OCI-LY7 (cell line): Measurements from ENCODE around the gene MAPT. TPM values are rescaled to one million over a fixed set of nuclear protein-coding genes. Genes with fewer than 3 reads are reported as not detected.

Source experiments
- BruUV-seq: library from RNA; stranded (reverse); fragments of 400-500 nt; replicated peaks from 2 replicates; lab custom pipeline; 2021; lab: Mats Ljungman, UMichigan
- CTCF ChIA-PET: fragments of 300-600 bp; sonication (Branson Sonifier 250); formaldehyde crosslinking; loops from one replicate; lab custom pipeline; 2022; ENCODE audit warnings: antibody characterized with exemption; ENCODE audit not compliant: unreplicated experiment; lab: Charles Lee
- POLR2A ChIA-PET: fragments of 300-600 bp; sonication (Branson Sonifier 250); formaldehyde crosslinking; loops from one replicate; lab custom pipeline; 2022; ENCODE audit warnings: antibody characterized with exemption; lab: Charles Lee
- DNase-seq: peaks from one replicate; pipeline ENCODE4 v3.0.0-alpha.2; 2015; ENCODE audit warnings: low spot score
- H2AFZ ChIP-seq: fragments of 200-600 bp; sonication (generic), shearing (Covaris generic); 2 replicates; pipeline ENCODE4 v1.6.1; 2014; ENCODE audit warnings: mild to moderate bottlenecking, antibody characterized with exemption, low read length, moderate library complexity
- H3K27ac ChIP-seq: fragments of 200-600 bp; sonication (generic); 2 replicates; pipeline ENCODE4 v1.5.1; 2014; ENCODE audit warnings: mixed run types, low read depth, mild to moderate bottlenecking, moderate library complexity, low read length, inconsistent platforms; ENCODE audit not compliant: poor library complexity, severe bottlenecking
- H3K36me3 ChIP-seq: fragments of 200-600 bp; sonication (generic); 2 replicates; pipeline ENCODE4 v1.6.1; 2014; ENCODE audit warnings: mild to moderate bottlenecking, antibody characterized with exemption, low read length, moderate library complexity, mixed read lengths; ENCODE audit not compliant: insufficient read depth
- H3K4me1 ChIP-seq: fragments of 200-600 bp; sonication (generic); 2 replicates; pipeline ENCODE4 v1.5.1; 2014; ENCODE audit warnings: mild to moderate bottlenecking, low read length; ENCODE audit not compliant: insufficient read depth, poor library complexity, severe bottlenecking
- H3K4me2 ChIP-seq: fragments of 200-600 bp; sonication (generic); 2 replicates; pipeline ENCODE4 v1.6.1; 2014; ENCODE audit warnings: mild to moderate bottlenecking, low read length
- H3K4me3 ChIP-seq: fragments of 200-600 bp; sonication (generic); 2 replicates; pipeline ENCODE4 v1.5.1; 2014; ENCODE audit warnings: mild to moderate bottlenecking, low read depth, low read length; ENCODE audit not compliant: poor library complexity, severe bottlenecking
- H3K79me2 ChIP-seq: fragments of 200-600 bp; sonication (generic); 2 replicates; pipeline ENCODE4 v1.6.1; 2016; ENCODE audit warnings: low read depth, mild to moderate bottlenecking, low read length, moderate library complexity, mixed read lengths; ENCODE audit not compliant: insufficient read depth
- H3K9me2 ChIP-seq: fragments of 200-600 bp; sonication (generic); 2 replicates; pipeline ENCODE4 v1.6.1; 2016; ENCODE audit warnings: mild to moderate bottlenecking, low read length, mixed read lengths; ENCODE audit not compliant: insufficient read depth
- H3K9me3 ChIP-seq: fragments of 200-600 bp; sonication (generic); 2 replicates; pipeline ENCODE4 v1.6.1; 2014; ENCODE audit warnings: mild to moderate bottlenecking, mixed run types, low read length, mixed read lengths
- H4K20me1 ChIP-seq: fragments of 200-600 bp; sonication (generic); 2 replicates; pipeline ENCODE4 v1.6.1; 2014; ENCODE audit warnings: mild to moderate bottlenecking, antibody characterized with exemption, low read length, moderate library complexity, mixed read lengths; ENCODE audit not compliant: insufficient read depth
- CTCF ChIP-seq: fragments of 200-600 bp; sonication (generic); conservative IDR thresholded peaks from 2 replicates; pipeline ENCODE4 v1.5.1; 2014; ENCODE audit warnings: mild to moderate bottlenecking, antibody characterized with exemption, low read length, moderate library complexity, mixed read lengths
- EZH2phosphoT487 ChIP-seq: fragments of 200-600 bp; sonication (generic); IDR thresholded peaks from 2 replicates; pipeline ENCODE4 v1.6.1; 2018; ENCODE audit warnings: low read depth, borderline replicate concordance, mild to moderate bottlenecking, mixed run types, antibody characterized with exemption, low read length, moderate library complexity, mixed read lengths
- intact Hi-C: fragments of 100-400 bp; cut with micrococcal nuclease; formaldehyde crosslinking; loops from one replicate; pipeline ENCODE4 v1.10.0; 2022; ENCODE audit not compliant: unreplicated experiment
- total RNA-seq, 2 experiments: library from RNA; depleted of rRNA in 1 of 2; stranded (reverse); fragments of >200 nt in 1 of 2; shearing (Covaris generic) in 1 of 2; gene quantifications; 2 replicates each; pipeline ENCODE4 v1.2.3, GENCODE V29; 2014 to 2022

Gene MAPT
- total RNA-seq, 2 experiments from 2014 or later = 0.44 TPM; not detected in 1

- H3K9me3 ChIP-seq = no peaks in the 10 kb centered on the region
- no peak for DNase-seq
- CTCF ChIA-PET = no interaction called here
- H3K79me2 ChIP-seq = no peaks in the 10 kb centered on the region
- BruUV-seq = no TSS peak
- POLR2A ChIA-PET = no interaction called here
- H3K4me1 ChIP-seq = no peaks in the 10 kb centered on the region
- no peak overlapping the region for H3K4me2 ChIP-seq
- TF ChIP-seq EZH2phosphoT487 (no peak), CTCF (no peak)
- H3K36me3 ChIP-seq = no peaks in the 10 kb centered on the region
- H4K20me1 ChIP-seq = no peaks in the 10 kb centered on the region
- no peak overlapping the region for H3K27ac ChIP-seq
- no peak overlapping the region for H2AFZ ChIP-seq
- intact Hi-C loops = no loop called here
- no peaks in the 10 kb centered on the region for H3K9me2 ChIP-seq
- H3K4me3 ChIP-seq = no peak overlapping the region
Observed at GRCh38 chr17:45847101-45847500, 47.3 kb upstream of the MAPT start.

- no peak overlapping the region for H3K4me2 ChIP-seq
- no peak overlapping the region for H2AFZ ChIP-seq
- no TSS peak for BruUV-seq
- DNase-seq = no peak
- intact Hi-C loops = no loop called here
- CTCF ChIA-PET = no interaction called here
- H3K4me3 ChIP-seq = no peak overlapping the region
- H3K9me2 ChIP-seq = no peaks in the 10 kb centered on the region
- no peak overlapping the region for H3K27ac ChIP-seq
- H4K20me1 ChIP-seq = no peaks in the 10 kb centered on the region
- POLR2A ChIA-PET = no interaction called here
- no peaks in the 10 kb centered on the region for H3K36me3 ChIP-seq
- no peak for TF ChIP-seq CTCF
- no peaks in the 10 kb centered on the region for H3K4me1 ChIP-seq
- no peaks in the 10 kb centered on the region for H3K79me2 ChIP-seq
- no peaks in the 10 kb centered on the region for H3K9me3 ChIP-seq
Observed at GRCh38 chr17:45847747-45848146, 46.6 kb upstream of the MAPT start.

GRCh38 chr17:45848405-45848804 lies 45.9 kb upstream of the MAPT start:
- no peaks in the 10 kb centered on the region for H3K4me1 ChIP-seq
- no peaks in the 10 kb centered on the region for H3K79me2 ChIP-seq
- H2AFZ ChIP-seq = no peak overlapping the region
- no peaks in the 10 kb centered on the region for H4K20me1 ChIP-seq
- H3K9me2 ChIP-seq = no peaks in the 10 kb centered on the region
- no peak overlapping the region for H3K27ac ChIP-seq
- no peaks in the 10 kb centered on the region for H3K36me3 ChIP-seq
- ChIA-PET POLR2A (no interaction called here), CTCF (no interaction called here)
- BruUV-seq = no TSS peak
- H3K4me2 ChIP-seq = no peak overlapping the region
- no peak overlapping the region for H3K4me3 ChIP-seq
- DNase-seq = no peak
- no peaks in the 10 kb centered on the region for H3K9me3 ChIP-seq
- intact Hi-C loops = no loop called here
- TF ChIP-seq EZH2phosphoT487 (no peak), CTCF (no peak)
